IPS-15b (cell line): ENCODE results near the gene ACADVL.

Experiments
- H3K27me3 ChIP-seq: one replicate; pipeline ENCODE4 v1.6.1; 2013; ENCODE audit warnings: low read length; ENCODE audit not compliant: control insufficient read depth, insufficient read depth
- H3K36me3 ChIP-seq: one replicate; pipeline ENCODE4 v1.6.1; 2013; ENCODE audit warnings: low read length; ENCODE audit not compliant: control insufficient read depth, insufficient read depth
- H3K4me1 ChIP-seq: one replicate; pipeline ENCODE4 v1.6.1; 2013; ENCODE audit warnings: mild to moderate bottlenecking, low read length; ENCODE audit not compliant: control insufficient read depth, insufficient read depth
- H3K4me3 ChIP-seq: one replicate; pipeline ENCODE4 v1.5.1; 2013; ENCODE audit warnings: low read depth, low read length
- H3K9ac ChIP-seq: one replicate; pipeline ENCODE4 v1.6.1; 2013; ENCODE audit warnings: low read depth, mild to moderate bottlenecking, low read length
- H3K9me3 ChIP-seq: one replicate; pipeline ENCODE4 v1.6.1; 2013; ENCODE audit warnings: mild to moderate bottlenecking, low read length; ENCODE audit not compliant: control insufficient read depth, insufficient read depth

ACADVL gene

GRCh38 chr17:7262935-7263800, 43.4 kb downstream of the ACADVL start:
- Histone ChIP-seq H3K4me1 (peaks cover 12% of the 10 kb centered on the region), H3K27me3 (no peaks in the 10 kb centered on the region), H3K9me3 (no peaks in the 10 kb centered on the region), H3K9ac (peak overlapping the region; percentile 85), H3K4me3 (peak overlapping the region; percentile 98), H3K36me3 (peaks cover 16% of the 10 kb centered on the region)

DNA sequence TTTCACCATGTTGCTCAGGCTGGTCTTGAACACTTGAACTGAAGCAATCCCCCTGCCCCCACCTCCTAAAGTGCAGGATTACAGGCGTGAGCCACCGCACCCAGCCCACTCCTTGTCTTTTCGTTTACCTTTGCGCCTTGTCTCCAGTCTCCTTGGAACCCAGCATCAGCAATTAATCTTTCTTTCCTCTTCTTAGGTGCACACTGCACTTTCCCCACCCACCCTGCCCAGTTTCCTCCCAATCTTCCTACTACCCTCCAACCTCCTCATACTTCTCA, 44.0 kb downstream of the ACADVL start:
- Histone ChIP-seq H3K36me3 (peaks cover 14% of the 10 kb centered on the region), H3K4me3 (peak overlapping the region; percentile 98), H3K27me3 (no peaks in the 10 kb centered on the region), H3K4me1 (peaks cover 12% of the 10 kb centered on the region), H3K9me3 (no peaks in the 10 kb centered on the region), H3K9ac (peak overlapping the region; percentile 85)

GRCh38 chr17:7266784-7267183, 47.0 kb downstream of the ACADVL start:
- no peaks in the 10 kb centered on the region for H3K27me3 ChIP-seq
- H3K4me3 ChIP-seq, result no peak overlapping the region
- peaks cover 9% of the 10 kb centered on the region for H3K4me1 ChIP-seq
- no peaks in the 10 kb centered on the region for H3K9me3 ChIP-seq
- H3K9ac ChIP-seq, result no peak overlapping the region
- no peaks in the 10 kb centered on the region for H3K36me3 ChIP-seq
